Thyroid gland (tissue), 4 donors: Measurements from ENCODE around the gene SLC25A45. TPM values are rescaled to one million over a fixed set of nuclear protein-coding genes. Genes with fewer than 3 reads are reported as not detected.

Experiments
- DNase-seq, 2 donors: peaks; one replicate each; pipeline ENCODE4 v3.0.0-alpha.2; 2019
- H3K27ac ChIP-seq, 3 donors: fragments of 200-600 bp; sonication (generic); 1 replicate in 2 of 3; 2 replicates in 1 of 3; pipeline ENCODE4 v1.5.1; 2016 to 2019; ENCODE audit warnings: mild to moderate bottlenecking in 1 of 3, moderate library complexity in 1 of 3
- H3K27me3 ChIP-seq: fragments of 200-600 bp; sonication (generic); one replicate; pipeline ENCODE4 v1.5.1; 2019
- H3K36me3 ChIP-seq, 2 donors: fragments of 200-600 bp; sonication (generic); one replicate each; pipeline ENCODE4 v1.5.1; 2016 to 2019
- H3K4me1 ChIP-seq, 2 donors: fragments of 200-600 bp; sonication (generic); one replicate each; pipeline ENCODE4 v1.5.1; 2017 to 2019
- H3K4me3 ChIP-seq, 3 donors: fragments of 200-600 bp; sonication (generic); replicated peaks in 1 of 3; 1 replicate in 2 of 3; 2 replicates in 1 of 3; pipeline ENCODE4 v1.5.1; 2016; ENCODE audit warnings: mild to moderate bottlenecking in 1 of 3
- H3K9me3 ChIP-seq: fragments of 200-600 bp; sonication (generic); one replicate; pipeline ENCODE4 v1.5.1; 2017
- CTCF ChIP-seq, 6 experiments: fragments of 200-600 bp in 3 of 6; fragments of 450-650 bp in 3 of 6; sonication (generic) in 3 of 6; IDR thresholded peaks; one replicate each; pipeline ENCODE4 v1.5.1; 2016 to 2019; ENCODE audit warnings: antibody characterized with exemption in 6 of 6, mild to moderate bottlenecking in 2 of 6, inconsistent platforms in 1 of 6, moderate library complexity in 1 of 6
- POLR2A ChIP-seq, 2 donors: fragments of 450-650 bp; IDR thresholded peaks; one replicate each; pipeline ENCODE4 v1.6.1; 2017; ENCODE audit warnings: antibody characterized with exemption in 2 of 2, mild to moderate bottlenecking in 2 of 2, moderate library complexity in 1 of 2
- WGBS, 2 donors: methylation state at CpG; one replicate each; pipeline ENCODE4 v1.1.5; 2017; 5-methylcytosine and 5-hydroxymethylcytosine counted together
- intact Hi-C: fragments of 100-400 bp; cut with DNase I; formaldehyde crosslinking; loops from one replicate; pipeline ENCODE4 v1.15.1; 2023
- total RNA-seq, 4 donors: library from RNA; depleted of rRNA; stranded (reverse); fragments of >200 nt; gene quantifications; one replicate each; pipeline ENCODE4 v1.2.3, GENCODE V29; 2016

The SLC25A45 gene
- total RNA-seq, 4 donors from 2014 or later, result 13.0 to 28.0 (median 20.9) TPM

- H3K36me3 ChIP-seq, result no peaks in the 10 kb centered on the region
- H3K27me3 ChIP-seq, result no peaks in the 10 kb centered on the region
- H3K9me3 ChIP-seq, result no peaks in the 10 kb centered on the region
- H3K4me3 ChIP-seq, result no peak overlapping the region
- no peak for TF ChIP-seq CTCF (IDR thresholded peaks at IDR 0.05)
- no peak for TF ChIP-seq POLR2A (IDR thresholded peaks at IDR 0.05)
- DNase-seq, result no peak
- intact Hi-C loops, result loop anchor here (5.0 kb wide), 1 partner anchor 33 kb away; no protein-coding TSS in a partner anchor
- WGBS, 2 donors, result 76 to 83% methylated on average over 8 of the region's 8 CpGs
- H3K4me1 ChIP-seq, result peaks cover 26 to 75% of the 10 kb centered on the region in 2 donors
- H3K27ac ChIP-seq, result peak overlapping the region; percentile 47 to 94 (median 93)
Observed at GRCh38 chr11:65384301-65384889, 1.9 kb upstream of the SLC25A45 start.

GRCh38 chr11:65383778-65384177 lies 1.3 kb upstream of the SLC25A45 start:
- no peaks in the 10 kb centered on the region for H3K9me3 ChIP-seq
- TF ChIP-seq CTCF (IDR thresholded peaks at IDR 0.05) (no peak), POLR2A (IDR thresholded peaks at IDR 0.05) (no peak)
- H3K27me3 ChIP-seq, result no peaks in the 10 kb centered on the region
- H3K27ac ChIP-seq, result peak overlapping the region; percentile 82 to 94 (median 93)
- intact Hi-C loops, result loop anchor here (5.0 kb wide), 1 partner anchor 34 kb away; no protein-coding TSS in a partner anchor
- H3K4me1 ChIP-seq, result peaks cover 26 to 69% of the 10 kb centered on the region in 2 donors
- H3K4me3 ChIP-seq, result no peak overlapping the region
- 90 to 95% methylated on average over 6 of the region's 6 CpGs for WGBS, 2 donors
- no peak for DNase-seq
- no peaks in the 10 kb centered on the region for H3K36me3 ChIP-seq

- Histone ChIP-seq H3K9me3 (no peaks in the 10 kb centered on the region), H3K36me3 (no peaks in the 10 kb centered on the region), H3K4me3 (peak overlapping the region in 1 of 3 donors; percentile 25), H3K27ac (peak overlapping the region; percentile 82 to 98 (median 93)), H3K4me1 (peaks cover 26 to 62% of the 10 kb centered on the region in 2 donors), H3K27me3 (no peaks in the 10 kb centered on the region)
- WGBS, 2 donors, result 24 to 35% methylated on average over 8 to 12 of the region's 12 CpGs
- no peak for TF ChIP-seq CTCF (IDR thresholded peaks at IDR 0.05)
- TF ChIP-seq POLR2A (IDR thresholded peaks at IDR 0.05), result no peak
- intact Hi-C loops, result loop anchor here (5.0 kb wide), 1 partner anchor 34 kb away; no protein-coding TSS in a partner anchor
- peak; percentile 96 for DNase-seq
Observed at GRCh38 chr11:65382804-65383368, 440 bp upstream of the SLC25A45 start.

GRCh38 chr11:65381716-65382032 lies 772 bp downstream of the SLC25A45 start:
- no peaks in the 10 kb centered on the region for H3K27me3 ChIP-seq
- no peak for TF ChIP-seq CTCF (IDR thresholded peaks at IDR 0.05)
- TF ChIP-seq POLR2A (IDR thresholded peaks at IDR 0.05), result no peak
- no peaks in the 10 kb centered on the region for H3K36me3 ChIP-seq
- no peak for DNase-seq
- 5% methylated on average over 6 of the region's 6 CpGs for WGBS, 2 donors
- H3K27ac ChIP-seq, result peak overlapping the region; percentile 82 to 98 (median 93)
- no peaks in the 10 kb centered on the region for H3K9me3 ChIP-seq
- H3K4me1 ChIP-seq, result peaks cover 23 to 58% of the 10 kb centered on the region in 2 donors
- H3K4me3 ChIP-seq, result peak overlapping the region in 1 of 3 donors; percentile 25
- intact Hi-C loops, result loop anchor here (5.0 kb wide), 1 partner anchor 36 kb away; no protein-coding TSS in a partner anchor
